22Rv1 (cell line): ENCODE data around the gene KMT5C.

Source experiments
- H3K27ac ChIP-seq: fragments of 450-650 bp; 2 replicates; pipeline ENCODE4 v1.5.1; 2017
- ZFX ChIP-seq: fragments of 450-650 bp; IDR thresholded peaks from 2 replicates; pipeline ENCODE4 v1.6.1; 2017; ENCODE audit warnings: antibody characterized with exemption, borderline replicate concordance
- TF ChIP-seq, protein P1 (sequence below): fragments of 450-650 bp; IDR thresholded peaks from 2 replicates; pipeline ENCODE4 v1.5.1; 2017; ENCODE audit warnings: mild to moderate bottlenecking

Gene KMT5C

GRCh38 chr19:55346725-55347441 is 7.2 kb downstream of the KMT5C start:
- TF ChIP-seq, protein P1, sequence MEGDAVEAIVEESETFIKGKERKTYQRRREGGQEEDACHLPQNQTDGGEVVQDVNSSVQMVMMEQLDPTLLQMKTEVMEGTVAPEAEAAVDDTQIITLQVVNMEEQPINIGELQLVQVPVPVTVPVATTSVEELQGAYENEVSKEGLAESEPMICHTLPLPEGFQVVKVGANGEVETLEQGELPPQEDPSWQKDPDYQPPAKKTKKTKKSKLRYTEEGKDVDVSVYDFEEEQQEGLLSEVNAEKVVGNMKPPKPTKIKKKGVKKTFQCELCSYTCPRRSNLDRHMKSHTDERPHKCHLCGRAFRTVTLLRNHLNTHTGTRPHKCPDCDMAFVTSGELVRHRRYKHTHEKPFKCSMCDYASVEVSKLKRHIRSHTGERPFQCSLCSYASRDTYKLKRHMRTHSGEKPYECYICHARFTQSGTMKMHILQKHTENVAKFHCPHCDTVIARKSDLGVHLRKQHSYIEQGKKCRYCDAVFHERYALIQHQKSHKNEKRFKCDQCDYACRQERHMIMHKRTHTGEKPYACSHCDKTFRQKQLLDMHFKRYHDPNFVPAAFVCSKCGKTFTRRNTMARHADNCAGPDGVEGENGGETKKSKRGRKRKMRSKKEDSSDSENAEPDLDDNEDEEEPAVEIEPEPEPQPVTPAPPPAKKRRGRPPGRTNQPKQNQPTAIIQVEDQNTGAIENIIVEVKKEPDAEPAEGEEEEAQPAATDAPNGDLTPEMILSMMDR: no peak
- no peak overlapping the region for H3K27ac ChIP-seq

- H3K27ac ChIP-seq: no peak overlapping the region
Measured at GRCh38 chr19:55347442-55348009, 7.8 kb downstream of the KMT5C start.

DNA sequence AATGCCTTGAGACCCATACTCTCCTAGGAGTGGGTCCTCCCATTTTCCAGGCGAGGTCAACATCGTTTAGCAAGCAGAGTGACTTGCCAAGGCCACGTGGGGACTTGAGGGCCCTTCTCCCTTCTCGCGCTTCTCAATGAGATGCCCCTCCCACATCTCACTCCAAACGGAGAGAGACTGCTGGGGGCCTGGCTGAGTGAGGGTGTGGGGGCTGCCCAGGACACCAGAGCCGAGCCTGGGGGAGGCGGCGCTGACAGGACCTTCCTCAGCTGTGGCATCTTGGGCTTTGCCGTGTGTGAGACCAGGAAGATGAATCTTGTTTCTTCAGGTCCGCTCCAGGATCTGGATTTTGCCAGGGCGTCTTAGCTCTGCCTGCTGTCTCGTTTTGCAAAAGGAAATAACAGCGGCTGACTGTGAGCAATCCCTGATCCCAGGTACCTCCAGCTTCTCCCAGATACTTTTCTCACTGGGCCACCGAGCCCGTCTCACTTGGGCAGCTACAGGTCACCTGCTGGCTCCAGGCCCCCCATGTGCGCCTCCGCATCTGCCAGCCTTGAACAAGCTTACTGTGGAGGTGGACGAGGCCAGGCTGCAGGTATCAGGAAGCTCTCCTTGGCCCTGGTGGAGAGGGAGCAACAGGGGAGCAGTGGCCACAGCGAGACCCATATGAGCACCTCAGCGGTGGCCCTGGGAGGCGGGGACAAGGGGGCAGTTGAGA is 8.8 kb downstream of the KMT5C start:
- H3K27ac ChIP-seq: no peak overlapping the region

More at GRCh38 chr19:55347442-55348009, 7.8 kb downstream of the KMT5C start:
- TF ChIP-seq ZFX: no peak

GRCh38 chr19:55350620-55351315 is 11.1 kb downstream of the KMT5C start:
- no peak overlapping the region for H3K27ac ChIP-seq
- TF ChIP-seq, protein P1: no peak
- TF ChIP-seq ZFX: no peak

More for the DNA sequence above, 8.8 kb downstream of the KMT5C start:
- TF ChIP-seq, protein P1: no peak
- TF ChIP-seq ZFX: no peak

GRCh38 chr19:55352040-55352439 is 12.4 kb downstream of the KMT5C start:
- no peak for TF ChIP-seq ZFX
- no peak overlapping the region for H3K27ac ChIP-seq

DNA sequence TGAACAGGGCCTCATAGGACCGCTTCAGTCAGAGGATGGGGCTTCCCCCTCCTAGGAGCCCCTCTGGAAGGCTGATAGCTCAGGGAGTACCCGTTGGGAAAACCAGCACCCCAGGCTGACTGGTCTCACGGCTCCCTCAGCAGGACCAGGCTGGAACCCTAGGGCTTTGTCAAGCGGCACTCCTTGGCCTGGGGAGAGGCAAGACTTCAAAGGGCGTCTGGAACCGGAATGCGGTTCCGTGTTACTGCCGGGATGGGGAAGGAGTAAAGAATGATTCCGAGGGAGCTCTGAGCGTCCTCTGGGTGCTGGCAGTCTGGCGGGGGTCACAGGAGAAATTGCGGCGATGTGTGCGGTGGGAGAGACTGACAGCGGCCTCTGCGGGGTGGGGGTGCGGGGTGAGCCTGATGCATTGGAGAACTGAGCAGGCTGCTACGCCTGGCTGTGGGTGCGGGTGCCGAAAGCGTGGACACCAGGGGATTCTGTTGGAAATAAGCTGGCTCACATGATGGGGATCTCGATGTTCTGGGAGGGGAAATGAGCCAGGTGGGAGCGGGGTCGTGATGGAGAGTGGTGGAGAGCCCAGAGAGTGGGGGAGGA is 13.0 kb downstream of the KMT5C start:
- H3K27ac ChIP-seq: no peak overlapping the region
- TF ChIP-seq ZFX: no peak

DNA sequence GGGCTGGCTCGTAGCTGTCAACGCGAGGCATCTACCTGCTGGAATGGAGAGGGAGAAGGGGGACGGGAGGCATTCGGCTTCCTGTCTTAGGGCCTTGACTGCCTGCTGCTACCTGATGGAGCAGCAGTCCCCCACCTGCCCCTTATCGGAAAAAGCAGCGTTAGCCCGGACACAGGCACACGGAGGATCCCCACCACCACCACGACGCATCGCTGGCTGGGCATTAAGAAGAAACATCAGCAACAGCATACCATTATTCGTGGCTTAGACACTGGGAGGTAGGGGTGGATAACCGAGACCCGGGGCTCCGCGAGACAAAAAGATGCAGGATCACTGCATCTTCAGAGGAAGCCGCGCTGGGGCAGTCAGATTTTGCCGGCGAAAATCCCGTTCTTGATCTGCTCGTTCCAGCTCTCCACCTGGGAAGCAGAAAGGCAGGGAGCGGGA is 13.7 kb downstream of the KMT5C start:
- TF ChIP-seq, protein P1: no peak
- no peak for TF ChIP-seq ZFX
- H3K27ac ChIP-seq: no peak overlapping the region

GRCh38 chr19:55353803-55354697 is 14.4 kb downstream of the KMT5C start:
- no peak overlapping the region for H3K27ac ChIP-seq
- TF ChIP-seq ZFX: no peak
- TF ChIP-seq, protein P1: no peak
